AG04450 (cell line): Measurements from ENCODE around the gene WDR86. TPM values are rescaled to one million over a fixed set of nuclear protein-coding genes. Genes with fewer than 3 reads are reported as not detected.

Experiments used
- CTCF ChIA-PET: fragments of 300-600, 350-600 bp; formaldehyde crosslinking; extraction: SDS; loops from one replicate; lab custom pipeline; 2022; ENCODE audit warnings: antibody characterized with exemption, inconsistent platforms; lab: Charles Lee
- POLR2A ChIA-PET: fragments of 350-600 bp; formaldehyde crosslinking; extraction: SDS; loops from one replicate; lab custom pipeline; 2021; ENCODE audit warnings: antibody characterized with exemption, inconsistent platforms; lab: Yijun Ruan, JAX
- DNase-seq: peaks from one replicate; pipeline ENCODE4 v3.0.0-alpha.2; 2011; ENCODE audit warnings: low read depth, low spot score
- H3K27ac ChIP-seq: one replicate; pipeline ENCODE4 v1.5.1; 2012; ENCODE audit warnings: low read depth, low read length, control low read depth
- H3K27me3 ChIP-seq: one replicate; pipeline ENCODE4 v1.6.0; 2012; ENCODE audit warnings: low read length; ENCODE audit not compliant: control insufficient read depth, insufficient read depth
- H3K4me3 ChIP-seq: 2 replicates; pipeline ENCODE4 v1.5.1; 2011; ENCODE audit warnings: mild to moderate bottlenecking, low read depth, low read length, control low read depth
- H3K9me3 ChIP-seq: 2 replicates; pipeline ENCODE4 v1.5.1; 2012; ENCODE audit warnings: low read length; ENCODE audit not compliant: control insufficient read depth, insufficient read depth
- CTCF ChIP-seq: IDR thresholded peaks from 2 replicates; pipeline ENCODE4 v1.5.1; 2011; ENCODE audit warnings: low read depth, low read length, control low read depth, inconsistent platforms
- polyA plus RNA-seq: library from polyadenylated mRNA; depleted of rRNA; stranded (reverse); fragments of >200 nt; gene quantifications from 2 replicates; pipeline ENCODE4 v1.2.3, GENCODE V29; 2011

WDR86 gene
- polyA plus RNA-seq, 1 experiment, result 0.15 TPM

- DNase-seq, result no peak
- no peak overlapping the region for H3K27ac ChIP-seq
- peaks cover 8% of the 10 kb centered on the region for H3K9me3 ChIP-seq
- POLR2A ChIA-PET, result interaction anchor here (0.6 kb wide), 1 partner anchor 243 kb away, joined by 5 read pairs; no protein-coding TSS in a partner anchor
- TF ChIP-seq CTCF, result no peak
- H3K4me3 ChIP-seq, result no peak overlapping the region
- CTCF ChIA-PET, result interaction anchor here (0.6 kb wide), 1 partner anchor 342 kb away, joined by 3 read pairs; no protein-coding TSS in a partner anchor
- H3K27me3 ChIP-seq, result peaks cover 30% of the 10 kb centered on the region
Measured at GRCh38 chr7:151394076-151395035, 15.5 kb downstream of the WDR86 start.

DNA sequence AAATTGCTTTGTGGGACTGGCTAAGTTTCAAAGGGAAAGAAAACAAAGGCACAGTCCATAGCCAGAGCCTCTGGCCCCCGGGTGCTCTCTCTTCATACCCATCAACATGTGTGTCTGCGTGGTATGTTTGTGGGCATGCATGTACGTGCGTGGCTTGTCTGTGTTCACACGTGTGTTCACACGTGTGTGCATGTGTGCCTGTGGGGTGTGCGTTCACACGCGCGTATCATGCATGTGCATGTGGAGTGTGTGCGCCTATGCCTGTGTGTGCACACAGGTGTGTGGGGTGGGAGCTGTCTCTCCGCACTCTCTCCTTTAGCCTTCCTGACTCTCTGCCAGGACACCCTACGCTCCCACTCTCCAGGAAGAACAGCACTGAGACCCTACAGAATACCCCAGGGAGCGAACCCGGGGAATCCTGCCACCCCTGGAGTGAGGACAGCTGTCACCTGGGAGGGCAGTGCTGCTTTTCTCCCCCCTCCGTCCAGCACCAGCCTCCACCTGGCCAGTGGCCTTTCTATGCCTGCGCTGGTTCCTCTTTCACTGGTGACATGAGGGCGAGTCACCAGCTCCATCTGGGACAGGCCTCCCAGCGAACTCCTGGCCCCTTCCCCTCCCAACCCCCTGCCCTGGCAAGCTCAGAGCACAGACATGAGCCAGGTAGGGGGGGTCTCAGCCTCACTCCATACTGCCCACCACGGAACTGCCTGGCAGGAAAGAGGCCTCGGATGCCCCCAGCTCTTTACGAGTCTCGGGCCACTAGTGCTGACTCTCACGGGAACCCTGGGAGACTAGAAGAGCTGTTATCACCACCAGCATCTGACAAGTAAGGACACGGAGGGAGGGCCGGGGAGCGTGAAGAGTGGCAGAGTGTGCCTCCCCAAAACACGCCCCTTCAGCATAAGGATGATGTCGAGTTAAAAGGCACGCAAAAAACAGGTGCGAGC lies 16.5 kb downstream of the WDR86 start:
- CTCF ChIA-PET, result no interaction called here
- DNase-seq, result no peak
- H3K9me3 ChIP-seq, result peaks cover 8% of the 10 kb centered on the region
- H3K4me3 ChIP-seq, result no peak overlapping the region
- TF ChIP-seq CTCF, result no peak
- H3K27me3 ChIP-seq, result peaks cover 36% of the 10 kb centered on the region
- POLR2A ChIA-PET, result no interaction called here
- H3K27ac ChIP-seq, result no peak overlapping the region

DNA sequence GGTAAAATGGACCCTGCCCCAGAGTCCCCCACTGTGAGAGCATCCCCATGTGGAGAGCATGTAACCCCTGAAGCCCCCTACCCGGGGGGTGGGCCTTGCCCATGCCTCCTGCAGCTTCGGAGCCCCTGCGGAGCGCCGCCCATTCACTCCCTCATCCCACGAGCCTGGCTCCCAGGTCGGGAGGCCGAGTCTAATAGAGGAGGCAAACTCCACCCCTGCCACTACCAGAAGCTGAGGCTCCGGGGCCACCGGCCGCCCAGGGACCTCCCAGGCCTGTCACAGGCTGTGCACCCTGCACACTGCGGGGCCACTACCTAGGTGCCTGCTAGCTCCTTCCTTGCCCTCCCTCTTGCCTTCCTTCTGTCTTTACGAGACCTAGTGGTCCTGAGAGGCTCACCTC lies 17.4 kb downstream of the WDR86 start:
- CTCF ChIA-PET, result interaction anchor here (0.7 kb wide), 1 partner anchor 368 kb away, joined by 4 read pairs; no protein-coding TSS in a partner anchor

DNA sequence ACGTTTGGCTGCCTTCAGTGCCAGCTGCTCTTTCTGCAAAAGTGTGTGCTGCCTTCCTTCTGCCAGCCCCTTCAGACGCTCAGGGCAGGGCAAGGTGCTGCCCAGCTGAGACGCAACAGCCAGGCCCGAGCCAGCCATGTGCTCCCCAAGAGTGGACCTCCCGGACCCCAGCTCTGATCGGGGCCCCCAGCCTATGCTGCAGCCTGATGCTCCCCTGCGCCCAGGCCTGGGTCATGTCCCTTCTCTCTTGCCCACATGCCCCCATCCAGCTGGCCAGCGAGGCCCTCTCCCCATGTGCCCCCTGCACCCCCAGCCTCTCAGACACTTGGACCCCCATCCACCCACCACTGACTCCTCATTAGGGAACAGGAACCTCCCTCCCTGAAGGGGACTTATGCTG lies 17.8 kb downstream of the WDR86 start:
- CTCF ChIA-PET, result interaction anchor here (0.7 kb wide), 1 partner anchor 368 kb away, joined by 4 read pairs; no protein-coding TSS in a partner anchor
- no peak overlapping the region for H3K4me3 ChIP-seq
- POLR2A ChIA-PET, result no interaction called here

More for the DNA sequence above, 17.4 kb downstream of the WDR86 start:
- Histone ChIP-seq H3K27ac (no peak overlapping the region), H3K9me3 (peaks cover 5% of the 10 kb centered on the region), H3K4me3 (no peak overlapping the region), H3K27me3 (peaks cover 38% of the 10 kb centered on the region)
- TF ChIP-seq CTCF, result no peak
- no peak for DNase-seq
- POLR2A ChIA-PET, result no interaction called here

More for the DNA sequence above, 17.8 kb downstream of the WDR86 start:
- DNase-seq, result no peak
- Histone ChIP-seq H3K27ac (no peak overlapping the region), H3K27me3 (peaks cover 40% of the 10 kb centered on the region), H3K9me3 (peaks cover 1% of the 10 kb centered on the region; the same call in 1 of the 2 replicates)
- TF ChIP-seq CTCF, result no peak
